Left lung (tissue), 10 donors: Measurements from ENCODE around the gene CHCHD6. TPM values are rescaled to one million over a fixed set of nuclear protein-coding genes. Genes with fewer than 3 reads are reported as not detected.

Source experiments
- ATAC-seq: fragments of 200-7000 bp; cut with Tn5 transposase; one replicate; pipeline ENCODE4 v1.9.1; 2020; ENCODE audit warnings: moderate library complexity
- DNase-seq, 4 donors: peaks; one replicate each; pipeline ENCODE4 v3.0.0-alpha.2; 2013 to 2020
- H3K27ac ChIP-seq, 2 donors: fragments of 200-600 bp; sonication (generic) in 1 of 2; one replicate each; pipeline versions ENCODE4 v1.5.0 to v1.8.0; 2020 to 2021
- H3K27me3 ChIP-seq, 2 donors: fragments of 200-600 bp; sonication (generic) in 1 of 2; one replicate each; pipeline versions ENCODE4 v1.5.0 to v1.8.0; 2020 to 2021
- H3K36me3 ChIP-seq, 2 donors: fragments of 200-600 bp; sonication (generic) in 1 of 2; one replicate each; pipeline versions ENCODE4 v1.5.0 to v1.8.0; 2020 to 2021
- H3K4me1 ChIP-seq, 2 donors: fragments of 200-600 bp; one replicate each; pipeline ENCODE4 v1.8.0; 2021
- H3K4me3 ChIP-seq, 2 donors: fragments of 200-600 bp; sonication (generic) in 1 of 2; one replicate each; pipeline versions ENCODE4 v1.5.0 to v1.8.0; 2020 to 2021; ENCODE audit warnings: mild to moderate bottlenecking in 1 of 2
- H3K9me3 ChIP-seq, 2 donors: fragments of 200-600 bp; sonication (generic) in 1 of 2; one replicate each; pipeline versions ENCODE4 v1.5.0 to v1.8.0; 2020 to 2021
- intact Hi-C, 2 donors: fragments of 100-400 bp; cut with DNase I; formaldehyde crosslinking; loops; one replicate each; pipeline versions ENCODE4 v1.11.2 to v1.14.2; 2022
- polyA plus RNA-seq, 6 donors: library from polyadenylated mRNA; unstranded; fragments of 120-200 nt; gene quantifications; one replicate each; pipeline ENCODE4 v1.2.1, GENCODE V29; 2013; ENCODE audit not compliant: insufficient read length in 6 of 6
- total RNA-seq, 2 donors: library from RNA; stranded (reverse); fragmentation: NEBNext Ultra II Directional; extraction: Animal tissue kit (Norgen Biotek cat#: 25700); gene quantifications; one replicate each; pipeline ENCODE4 v1.2.1, GENCODE V29; 2021
- TF ChIP-seq, protein P1 (sequence below), 2 donors: fragments of 200-600 bp; sonication (generic) in 1 of 2; IDR thresholded peaks; one replicate each; pipeline versions ENCODE4 v1.5.0 to v1.8.0; 2021; ENCODE audit warnings: antibody characterized with exemption in 2 of 2
- donor health status: DM: no; HTN: yes; CAD: no.
- donor health status: DM: no; HTN: no; CAD: no.

The CHCHD6 gene
- total and polyA plus RNA-seq, 8 donors = 11.8 to 21.1 (median 18.4) TPM

DNA sequence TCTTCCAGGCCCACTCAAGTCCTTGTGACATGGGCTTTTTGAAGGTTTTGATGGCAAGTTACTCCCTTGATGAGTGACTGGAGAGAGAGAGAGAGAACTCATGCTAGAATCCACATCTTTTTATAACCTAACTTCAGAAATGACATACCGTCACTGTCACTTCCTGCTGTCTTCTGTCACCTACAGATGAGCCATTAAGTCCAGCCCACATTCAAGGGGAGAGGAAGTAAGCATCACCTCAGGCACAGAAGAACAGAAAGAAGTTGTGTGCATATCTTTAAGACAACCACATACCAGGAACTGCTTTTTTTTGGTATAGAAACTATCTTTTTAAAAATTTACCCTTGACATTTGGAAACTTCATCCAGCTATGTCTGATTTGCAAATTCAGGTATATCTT, 32.5 kb upstream of the CHCHD6 start:
- no peak for ATAC-seq
- H3K4me3 ChIP-seq = no peak overlapping the region
- H3K27ac ChIP-seq = no peak overlapping the region
- H3K27me3 ChIP-seq = no peaks in the 10 kb centered on the region
- peaks cover 0 to 10% of the 10 kb centered on the region in 2 donors for H3K9me3 ChIP-seq
- TF ChIP-seq, protein P1, sequence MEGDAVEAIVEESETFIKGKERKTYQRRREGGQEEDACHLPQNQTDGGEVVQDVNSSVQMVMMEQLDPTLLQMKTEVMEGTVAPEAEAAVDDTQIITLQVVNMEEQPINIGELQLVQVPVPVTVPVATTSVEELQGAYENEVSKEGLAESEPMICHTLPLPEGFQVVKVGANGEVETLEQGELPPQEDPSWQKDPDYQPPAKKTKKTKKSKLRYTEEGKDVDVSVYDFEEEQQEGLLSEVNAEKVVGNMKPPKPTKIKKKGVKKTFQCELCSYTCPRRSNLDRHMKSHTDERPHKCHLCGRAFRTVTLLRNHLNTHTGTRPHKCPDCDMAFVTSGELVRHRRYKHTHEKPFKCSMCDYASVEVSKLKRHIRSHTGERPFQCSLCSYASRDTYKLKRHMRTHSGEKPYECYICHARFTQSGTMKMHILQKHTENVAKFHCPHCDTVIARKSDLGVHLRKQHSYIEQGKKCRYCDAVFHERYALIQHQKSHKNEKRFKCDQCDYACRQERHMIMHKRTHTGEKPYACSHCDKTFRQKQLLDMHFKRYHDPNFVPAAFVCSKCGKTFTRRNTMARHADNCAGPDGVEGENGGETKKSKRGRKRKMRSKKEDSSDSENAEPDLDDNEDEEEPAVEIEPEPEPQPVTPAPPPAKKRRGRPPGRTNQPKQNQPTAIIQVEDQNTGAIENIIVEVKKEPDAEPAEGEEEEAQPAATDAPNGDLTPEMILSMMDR (IDR thresholded peaks at IDR 0.05) = no peak
- H3K36me3 ChIP-seq = no peaks in the 10 kb centered on the region
- DNase-seq = no peak
- H3K4me1 ChIP-seq = no peaks in the 10 kb centered on the region
- intact Hi-C loops = loop anchor here in 1 of 2 donors (10.0 kb wide), 1 partner anchor 783 kb away; no protein-coding TSS in a partner anchor

DNA sequence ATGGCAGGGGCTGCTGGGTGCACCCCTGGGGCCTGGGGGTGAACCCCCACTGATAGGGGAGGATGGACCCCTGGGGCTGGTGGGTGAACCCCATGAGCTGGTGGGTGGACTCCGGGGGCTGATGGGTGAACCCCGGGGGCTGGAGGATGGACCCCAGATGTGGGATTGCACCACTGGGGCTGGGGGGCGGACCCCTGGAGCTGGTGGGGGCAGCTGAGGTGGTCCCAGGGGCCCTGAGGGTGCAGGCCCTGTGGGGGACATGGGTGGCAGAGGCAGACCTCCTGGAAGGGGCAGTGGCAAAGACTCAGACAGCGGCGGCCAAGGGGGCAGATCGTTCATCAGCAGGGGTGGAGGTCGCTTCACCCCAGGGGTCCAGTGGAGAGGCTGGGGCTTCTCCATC, 31.7 kb upstream of the CHCHD6 start:
- Histone ChIP-seq H3K4me1 (no peaks in the 10 kb centered on the region), H3K36me3 (no peaks in the 10 kb centered on the region), H3K27ac (no peak overlapping the region), H3K27me3 (no peaks in the 10 kb centered on the region), H3K4me3 (no peak overlapping the region), H3K9me3 (peaks cover 0 to 10% of the 10 kb centered on the region in 2 donors)
- TF ChIP-seq, protein P1 (IDR thresholded peaks at IDR 0.05) = no peak
- intact Hi-C loops = loop anchor here in 1 of 2 donors (10.0 kb wide), 1 partner anchor 782 kb away; no protein-coding TSS in a partner anchor
- DNase-seq = no peak
- no peak for ATAC-seq

DNA sequence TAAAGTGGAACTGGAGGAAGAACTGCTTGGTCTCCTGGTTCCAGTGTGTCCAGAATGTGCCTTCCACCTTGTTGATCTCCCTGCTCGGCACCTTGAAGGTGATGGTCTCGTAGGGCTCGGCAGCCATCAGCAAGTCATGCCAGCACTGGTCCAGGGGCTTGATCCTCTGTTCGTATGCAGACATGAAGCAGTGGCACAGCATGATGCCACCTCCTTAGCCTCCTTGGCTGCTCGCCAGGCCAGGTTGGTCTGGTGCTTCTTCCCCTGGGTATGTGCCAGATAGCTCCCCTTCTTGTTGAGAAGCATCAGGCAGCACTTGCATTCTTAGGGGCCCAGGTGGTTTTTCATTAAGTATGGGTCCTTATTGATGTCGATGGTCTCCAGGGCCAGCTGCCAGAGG, 31.3 kb upstream of the CHCHD6 start:
- TF ChIP-seq, protein P1 (IDR thresholded peaks at IDR 0.05) = no peak
- intact Hi-C loops = loop anchor here in 1 of 2 donors (10.0 kb wide), 1 partner anchor 782 kb away; no protein-coding TSS in a partner anchor
- no peak for ATAC-seq

DNA sequence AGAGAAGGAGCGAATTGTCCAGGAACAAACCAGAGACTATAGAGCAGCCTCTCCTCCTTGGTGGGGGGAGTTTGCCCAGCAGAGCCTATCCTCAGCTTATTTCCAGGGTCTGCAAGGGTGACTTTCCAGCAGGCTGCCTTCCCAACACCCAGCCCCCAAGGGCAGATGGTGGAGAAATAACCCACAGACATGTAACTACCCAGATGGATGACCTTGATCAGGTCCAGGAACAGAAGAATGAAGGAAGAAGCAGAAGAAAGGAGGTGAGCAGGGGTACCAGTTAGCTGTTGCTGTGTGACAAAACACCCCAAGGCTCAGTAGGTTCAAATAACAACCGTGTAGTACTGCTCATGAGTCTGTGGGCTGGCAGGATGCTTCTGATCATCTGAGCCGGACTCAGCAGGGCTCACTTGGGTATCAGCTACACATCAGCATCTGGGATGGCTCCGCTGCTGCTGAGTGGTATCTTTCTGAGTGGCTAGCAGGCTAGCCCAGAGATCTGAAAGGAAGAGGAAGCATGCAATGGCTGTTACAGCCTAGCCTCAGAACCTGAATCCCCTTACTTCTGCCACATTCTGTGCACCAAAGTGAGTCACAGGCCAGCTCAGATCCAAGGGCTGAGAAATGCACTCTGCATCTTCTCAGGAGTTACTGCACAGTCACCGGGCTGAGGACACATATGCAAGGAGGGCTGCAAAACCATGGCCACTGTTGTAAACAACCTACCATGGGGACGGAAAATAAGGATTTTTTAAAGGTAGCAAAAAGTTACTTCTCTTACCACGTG, 26.9 kb upstream of the CHCHD6 start:
- Histone ChIP-seq H3K4me1 (peaks cover 0 to 8% of the 10 kb centered on the region in 2 donors), H3K36me3 (no peaks in the 10 kb centered on the region), H3K4me3 (no peak overlapping the region), H3K27ac (no peak overlapping the region), H3K9me3 (peaks cover 0 to 10% of the 10 kb centered on the region in 2 donors), H3K27me3 (peaks cover 0 to 20% of the 10 kb centered on the region in 2 donors)
- ATAC-seq (no peak), DNase-seq (no peak)
- TF ChIP-seq, protein P1 (IDR thresholded peaks at IDR 0.05) = no peak
- intact Hi-C loops = loop anchor here in 1 of 2 donors (5.0 to 10.0 kb wide), 2 partner anchors 778 to 865 kb away; no protein-coding TSS in a partner anchor

More for the DNA sequence above, 31.3 kb upstream of the CHCHD6 start:
- Histone ChIP-seq H3K4me1 (no peaks in the 10 kb centered on the region), H3K4me3 (no peak overlapping the region), H3K27ac (no peak overlapping the region), H3K27me3 (peaks cover 0 to 2% of the 10 kb centered on the region in 2 donors), H3K9me3 (peaks cover 0 to 10% of the 10 kb centered on the region in 2 donors), H3K36me3 (no peaks in the 10 kb centered on the region)
- DNase-seq = no peak

DNA sequence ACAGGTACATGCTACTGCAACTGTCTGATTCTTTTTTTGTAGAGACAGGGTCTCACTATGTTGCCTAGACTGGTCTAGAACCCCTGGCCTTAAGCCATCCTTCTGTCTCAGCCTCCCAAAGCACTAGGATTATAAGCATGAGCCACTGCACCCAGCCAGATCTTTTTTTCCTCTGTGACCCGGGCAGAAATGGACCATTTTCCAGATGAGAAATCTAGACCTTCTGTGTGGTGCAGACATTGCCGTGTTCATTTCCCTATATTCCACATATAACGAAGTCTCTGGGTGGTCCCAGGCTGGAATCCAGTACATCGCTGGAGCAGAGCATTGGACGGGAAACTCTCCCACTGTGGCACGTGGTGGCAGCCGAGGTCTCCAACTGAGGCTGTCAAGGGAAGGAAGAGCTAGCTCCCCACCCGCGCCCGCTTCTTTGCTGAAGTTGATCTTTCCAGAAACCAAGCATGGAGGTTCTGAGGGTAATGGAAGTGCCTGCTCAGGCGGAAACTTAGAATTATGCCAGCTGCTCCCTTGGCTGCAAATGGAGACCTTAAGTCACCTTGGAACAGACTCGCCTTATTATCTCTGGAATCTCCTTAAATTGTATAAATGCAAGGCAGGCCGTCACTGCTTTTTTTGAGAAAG, 26.1 kb upstream of the CHCHD6 start:
- ATAC-seq (no peak), DNase-seq (no peak)
- Histone ChIP-seq H3K4me1 (peaks cover 0 to 8% of the 10 kb centered on the region in 2 donors), H3K27me3 (peaks cover 0 to 20% of the 10 kb centered on the region in 2 donors), H3K4me3 (no peak overlapping the region), H3K36me3 (no peaks in the 10 kb centered on the region), H3K9me3 (peaks cover 0 to 10% of the 10 kb centered on the region in 2 donors), H3K27ac (no peak overlapping the region)
- TF ChIP-seq, protein P1 (IDR thresholded peaks at IDR 0.05) = no peak
- intact Hi-C loops = loop anchor here in 1 of 2 donors (5.0 to 10.0 kb wide), 2 partner anchors 777 to 864 kb away; no protein-coding TSS in a partner anchor
